ENCODE results near the gene MDGA2. TPM values are rescaled to one million over a fixed set of nuclear protein-coding genes. Genes with fewer than 3 reads are reported as not detected.

Gene MDGA2
- polyA plus RNA-seq, 1 experiment: not detected

GRCh38 chr14:47619392-47619791, 56.0 kb downstream of the MDGA2 start:
- DNase-seq (ENCODE audit: low read depth, low spot score): no peak
- H3K4me3 ChIP-seq (ENCODE audit: low read depth, low read length): no peak overlapping the region

GRCh38 chr14:47606566-47606965, 68.8 kb downstream of the MDGA2 start:
- Histone ChIP-seq H3K4me3 (ENCODE audit: low read depth, low read length) (no peak overlapping the region), H3K27ac (ENCODE audit: low read depth, low read length) (no peak overlapping the region), H3K27me3 (ENCODE audit: control insufficient read depth, insufficient read depth, low read length) (no peaks in the 10 kb centered on the region), H3K9me3 (ENCODE audit: control insufficient read depth, insufficient read depth, low read length) (peaks cover 11% of the 10 kb centered on the region)
- CTCF ChIA-PET: no interaction called here
- no peak for TF ChIP-seq CTCF (IDR thresholded peaks at IDR 0.05; ENCODE audit: low read depth, low read length)
- POLR2A ChIA-PET: no interaction called here
- DNase-seq (ENCODE audit: low read depth, low spot score): no peak

More at GRCh38 chr14:47619392-47619791, 56.0 kb downstream of the MDGA2 start:
- TF ChIP-seq CTCF (IDR thresholded peaks at IDR 0.05; ENCODE audit: low read depth, low read length): no peak
- H3K9me3 ChIP-seq (ENCODE audit: control insufficient read depth, insufficient read depth, low read length): peaks cover 9% of the 10 kb centered on the region
- CTCF ChIA-PET: no interaction called here
- no peak overlapping the region for H3K27ac ChIP-seq (ENCODE audit: low read depth, low read length)
- POLR2A ChIA-PET: no interaction called here
- no peaks in the 10 kb centered on the region for H3K27me3 ChIP-seq (ENCODE audit: control insufficient read depth, insufficient read depth, low read length)

- DNase-seq (ENCODE audit: low read depth, low spot score): no peak
- H3K27me3 ChIP-seq (ENCODE audit: control insufficient read depth, insufficient read depth, low read length): no peaks in the 10 kb centered on the region
- no peak overlapping the region for H3K27ac ChIP-seq (ENCODE audit: low read depth, low read length)
- H3K9me3 ChIP-seq (ENCODE audit: control insufficient read depth, insufficient read depth, low read length): 0 out of 2 replicates have a peak, but pooled peaks cover 4% of the 10 kb centered on the region
- no peak overlapping the region for H3K4me3 ChIP-seq (ENCODE audit: low read depth, low read length)
- ChIA-PET POLR2A (no interaction called here), CTCF (no interaction called here)
- TF ChIP-seq CTCF (IDR thresholded peaks at IDR 0.05; ENCODE audit: low read depth, low read length): no peak
Observed at GRCh38 chr14:47596860-47597259, 78.5 kb downstream of the MDGA2 start.

- POLR2A ChIA-PET: no interaction called here
- CTCF ChIA-PET: no interaction called here
Observed at GRCh38 chr14:47596232-47596631, 79.2 kb downstream of the MDGA2 start.

GRCh38 chr14:47595552-47595951, 79.9 kb downstream of the MDGA2 start:
- no peak overlapping the region for H3K4me3 ChIP-seq (ENCODE audit: low read depth, low read length)
- no peaks in the 10 kb centered on the region for H3K27me3 ChIP-seq (ENCODE audit: control insufficient read depth, insufficient read depth, low read length)
- POLR2A ChIA-PET: no interaction called here
- H3K27ac ChIP-seq (ENCODE audit: low read depth, low read length): no peak overlapping the region
- no peak for TF ChIP-seq CTCF (IDR thresholded peaks at IDR 0.05; ENCODE audit: low read depth, low read length)
- H3K9me3 ChIP-seq (ENCODE audit: control insufficient read depth, insufficient read depth, low read length): 0 out of 2 replicates have a peak, but pooled peaks cover 4% of the 10 kb centered on the region
- DNase-seq (ENCODE audit: low read depth, low spot score): no peak
- CTCF ChIA-PET: no interaction called here

More at GRCh38 chr14:47596232-47596631, 79.2 kb downstream of the MDGA2 start:
- Histone ChIP-seq H3K27ac (ENCODE audit: low read depth, low read length) (no peak overlapping the region), H3K9me3 (ENCODE audit: control insufficient read depth, insufficient read depth, low read length) (0 out of 2 replicates have a peak, but pooled peaks cover 4% of the 10 kb centered on the region), H3K27me3 (ENCODE audit: control insufficient read depth, insufficient read depth, low read length) (no peaks in the 10 kb centered on the region), H3K4me3 (ENCODE audit: low read depth, low read length) (no peak overlapping the region)
- no peak for TF ChIP-seq CTCF (IDR thresholded peaks at IDR 0.05; ENCODE audit: low read depth, low read length)
- DNase-seq (ENCODE audit: low read depth, low spot score): no peak

Measured in AG04450 (cell line).